Nephron progenitor cell (in vitro differentiated cells): Measurements from ENCODE around the gene ADGRV1.

ENCODE experiments used
- DNase-seq: peaks from one replicate; pipeline ENCODE4 v3.0.0; 2021
- H3K27ac Mint-ChIP-seq: 2 replicates; pipeline ENCODE4 v1.8.0; 2021; ENCODE audit warnings: mild to moderate bottlenecking, moderate library complexity, mixed read lengths
- H3K27me3 Mint-ChIP-seq: 2 replicates; pipeline ENCODE4 v1.8.0; 2021; ENCODE audit warnings: mild to moderate bottlenecking, low read depth, mixed read lengths; ENCODE audit not compliant: poor library complexity
- H3K36me3 Mint-ChIP-seq: 2 replicates; pipeline ENCODE4 v1.8.0; 2021; ENCODE audit warnings: low read depth, mixed read lengths
- H3K4me1 Mint-ChIP-seq: 2 replicates; pipeline ENCODE4 v1.8.0; 2021; ENCODE audit warnings: mixed read lengths
- H3K4me3 Mint-ChIP-seq: 2 replicates; pipeline ENCODE4 v1.8.0; 2021; ENCODE audit warnings: mild to moderate bottlenecking, moderate library complexity, mixed read lengths
- H3K9me3 Mint-ChIP-seq: 2 replicates; pipeline ENCODE4 v1.8.0; 2021; ENCODE audit warnings: mild to moderate bottlenecking, moderate library complexity, mixed read lengths
- TF ChIP-seq, protein P1 (sequence below): fragments of 200-600 bp; sonication (generic); IDR thresholded peaks from 2 replicates; pipeline ENCODE4 v1.5.0; 2021; ENCODE audit warnings: antibody characterized with exemption

ADGRV1 gene

GRCh38 chr5:90987726-90988125 is 429.1 kb downstream of the ADGRV1 start:
- TF ChIP-seq, protein P1, sequence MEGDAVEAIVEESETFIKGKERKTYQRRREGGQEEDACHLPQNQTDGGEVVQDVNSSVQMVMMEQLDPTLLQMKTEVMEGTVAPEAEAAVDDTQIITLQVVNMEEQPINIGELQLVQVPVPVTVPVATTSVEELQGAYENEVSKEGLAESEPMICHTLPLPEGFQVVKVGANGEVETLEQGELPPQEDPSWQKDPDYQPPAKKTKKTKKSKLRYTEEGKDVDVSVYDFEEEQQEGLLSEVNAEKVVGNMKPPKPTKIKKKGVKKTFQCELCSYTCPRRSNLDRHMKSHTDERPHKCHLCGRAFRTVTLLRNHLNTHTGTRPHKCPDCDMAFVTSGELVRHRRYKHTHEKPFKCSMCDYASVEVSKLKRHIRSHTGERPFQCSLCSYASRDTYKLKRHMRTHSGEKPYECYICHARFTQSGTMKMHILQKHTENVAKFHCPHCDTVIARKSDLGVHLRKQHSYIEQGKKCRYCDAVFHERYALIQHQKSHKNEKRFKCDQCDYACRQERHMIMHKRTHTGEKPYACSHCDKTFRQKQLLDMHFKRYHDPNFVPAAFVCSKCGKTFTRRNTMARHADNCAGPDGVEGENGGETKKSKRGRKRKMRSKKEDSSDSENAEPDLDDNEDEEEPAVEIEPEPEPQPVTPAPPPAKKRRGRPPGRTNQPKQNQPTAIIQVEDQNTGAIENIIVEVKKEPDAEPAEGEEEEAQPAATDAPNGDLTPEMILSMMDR, result no peak
- Mint-ChIP-seq H3K27me3 (no peaks in the 10 kb centered on the region), H3K9me3 (no peaks in the 10 kb centered on the region), H3K4me1 (peaks cover 11% of the 10 kb centered on the region), H3K27ac (peak overlapping the region; percentile 29), H3K36me3 (peaks cover 36% of the 10 kb centered on the region), H3K4me3 (no peak overlapping the region)
- no peak for DNase-seq

GRCh38 chr5:90991201-90991600 is 432.6 kb downstream of the ADGRV1 start:
- no peaks in the 10 kb centered on the region for H3K27me3 Mint-ChIP-seq
- DNase-seq, result no peak
- no peak overlapping the region for H3K4me3 Mint-ChIP-seq
- TF ChIP-seq, protein P1, result no peak
- no peak overlapping the region for H3K27ac Mint-ChIP-seq
- H3K36me3 Mint-ChIP-seq, result peaks cover 63% of the 10 kb centered on the region
- peaks cover 20% of the 10 kb centered on the region for H3K9me3 Mint-ChIP-seq
- no peaks in the 10 kb centered on the region for H3K4me1 Mint-ChIP-seq

DNA sequence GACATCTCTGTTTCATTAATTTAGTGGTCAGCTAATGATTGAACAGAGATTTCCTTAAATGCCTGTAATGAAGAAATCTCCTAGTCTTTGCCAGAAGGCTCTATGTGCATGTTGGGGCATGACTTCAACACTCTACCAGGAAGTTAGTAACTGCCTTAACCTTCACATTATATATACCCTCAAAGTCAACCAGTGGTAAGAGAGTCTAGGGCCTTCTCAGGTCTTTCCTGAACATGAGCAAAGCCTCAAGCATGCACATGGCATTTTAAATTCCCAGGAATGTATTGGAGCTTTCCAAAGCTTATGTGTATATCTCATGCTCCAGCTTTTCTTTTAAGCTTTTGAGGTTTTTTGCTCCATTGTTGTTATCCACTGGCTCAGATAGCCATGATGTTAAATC is 436.2 kb downstream of the ADGRV1 start:
- H3K27me3 Mint-ChIP-seq, result no peaks in the 10 kb centered on the region
- H3K4me3 Mint-ChIP-seq, result no peak overlapping the region
- TF ChIP-seq, protein P1, result no peak
- DNase-seq, result no peak
- H3K9me3 Mint-ChIP-seq, result peaks cover 24% of the 10 kb centered on the region
- peaks cover 58% of the 10 kb centered on the region for H3K36me3 Mint-ChIP-seq
- no peak overlapping the region for H3K27ac Mint-ChIP-seq
- no peaks in the 10 kb centered on the region for H3K4me1 Mint-ChIP-seq

DNA sequence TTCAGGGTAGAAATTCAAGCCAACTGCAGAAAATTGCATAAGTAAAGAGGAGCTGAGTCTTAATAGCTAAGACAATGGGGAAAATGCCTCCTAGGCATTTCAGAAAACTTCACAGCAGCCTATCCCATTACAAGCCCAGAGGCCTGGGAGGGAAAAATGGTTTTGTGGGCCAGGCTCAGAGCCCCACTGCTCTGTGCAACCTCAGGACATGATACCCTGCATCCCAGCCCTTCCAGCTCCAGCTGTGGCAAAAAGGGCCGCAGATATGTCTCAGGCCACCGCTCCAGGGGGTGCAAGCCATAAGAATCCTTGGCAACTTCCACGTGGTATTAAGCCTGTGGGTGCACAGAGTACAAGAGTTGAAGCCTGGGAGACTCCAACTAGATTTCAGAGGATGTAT is 437.5 kb downstream of the ADGRV1 start:
- H3K4me3 Mint-ChIP-seq, result no peak overlapping the region
- H3K9me3 Mint-ChIP-seq, result peaks cover 24% of the 10 kb centered on the region
- no peaks in the 10 kb centered on the region for H3K4me1 Mint-ChIP-seq
- TF ChIP-seq, protein P1, result no peak
- H3K27me3 Mint-ChIP-seq, result no peaks in the 10 kb centered on the region
- no peak overlapping the region for H3K27ac Mint-ChIP-seq
- peaks cover 54% of the 10 kb centered on the region for H3K36me3 Mint-ChIP-seq
- no peak for DNase-seq

- no peak overlapping the region for H3K4me3 Mint-ChIP-seq
- no peaks in the 10 kb centered on the region for H3K27me3 Mint-ChIP-seq
- H3K36me3 Mint-ChIP-seq, result peaks cover 52% of the 10 kb centered on the region
- peaks cover 24% of the 10 kb centered on the region for H3K9me3 Mint-ChIP-seq
- TF ChIP-seq, protein P1, result no peak
- no peaks in the 10 kb centered on the region for H3K4me1 Mint-ChIP-seq
- DNase-seq, result no peak
- H3K27ac Mint-ChIP-seq, result no peak overlapping the region
These were observed 438.5 kb downstream of the ADGRV1 start for GRCh38 chr5:90997082-90997481.

DNA sequence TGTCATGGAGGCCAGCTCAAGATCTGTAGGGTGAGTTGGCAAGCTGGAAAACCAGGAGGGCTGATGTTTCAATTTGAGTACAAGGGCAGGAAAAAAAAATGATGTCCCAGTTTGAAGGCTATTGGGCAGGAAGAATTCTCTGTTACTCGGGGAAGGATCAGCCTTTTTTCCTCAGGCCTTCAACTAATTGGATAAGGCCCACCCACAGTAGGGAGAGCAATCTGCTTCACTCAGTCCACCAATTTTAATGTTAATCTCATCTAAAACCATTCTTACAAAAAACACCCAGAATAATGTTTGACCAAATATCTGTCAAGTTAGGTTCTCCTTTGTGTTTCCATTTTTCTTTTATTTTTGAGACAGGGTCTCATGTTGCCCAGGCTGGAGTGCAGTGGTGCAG is 442.1 kb downstream of the ADGRV1 start:
- Mint-ChIP-seq H3K4me3 (no peak overlapping the region), H3K36me3 (peaks cover 20% of the 10 kb centered on the region), H3K9me3 (peaks cover 4% of the 10 kb centered on the region), H3K27me3 (no peaks in the 10 kb centered on the region), H3K4me1 (no peaks in the 10 kb centered on the region), H3K27ac (no peak overlapping the region)
- TF ChIP-seq, protein P1, result no peak
- DNase-seq, result no peak
